GM12864 (cell line): Measurements from ENCODE around the gene FEM1B.

Experiments used
- DNase-seq: peaks from one replicate; pipeline ENCODE4 v3.0.0-alpha.2; 2011; ENCODE audit warnings: low read depth
- H3K4me3 ChIP-seq: 2 replicates; pipeline ENCODE4 v1.5.1; 2011; ENCODE audit warnings: mild to moderate bottlenecking, low read depth, low read length, control low read depth
- CTCF ChIP-seq: IDR thresholded peaks from 2 replicates; pipeline ENCODE4 v1.5.1; 2011; ENCODE audit warnings: low read depth, mild to moderate bottlenecking, moderate library complexity, low read length, control low read depth, inconsistent platforms; ENCODE audit errors: missing control alignments

The FEM1B gene

DNA sequence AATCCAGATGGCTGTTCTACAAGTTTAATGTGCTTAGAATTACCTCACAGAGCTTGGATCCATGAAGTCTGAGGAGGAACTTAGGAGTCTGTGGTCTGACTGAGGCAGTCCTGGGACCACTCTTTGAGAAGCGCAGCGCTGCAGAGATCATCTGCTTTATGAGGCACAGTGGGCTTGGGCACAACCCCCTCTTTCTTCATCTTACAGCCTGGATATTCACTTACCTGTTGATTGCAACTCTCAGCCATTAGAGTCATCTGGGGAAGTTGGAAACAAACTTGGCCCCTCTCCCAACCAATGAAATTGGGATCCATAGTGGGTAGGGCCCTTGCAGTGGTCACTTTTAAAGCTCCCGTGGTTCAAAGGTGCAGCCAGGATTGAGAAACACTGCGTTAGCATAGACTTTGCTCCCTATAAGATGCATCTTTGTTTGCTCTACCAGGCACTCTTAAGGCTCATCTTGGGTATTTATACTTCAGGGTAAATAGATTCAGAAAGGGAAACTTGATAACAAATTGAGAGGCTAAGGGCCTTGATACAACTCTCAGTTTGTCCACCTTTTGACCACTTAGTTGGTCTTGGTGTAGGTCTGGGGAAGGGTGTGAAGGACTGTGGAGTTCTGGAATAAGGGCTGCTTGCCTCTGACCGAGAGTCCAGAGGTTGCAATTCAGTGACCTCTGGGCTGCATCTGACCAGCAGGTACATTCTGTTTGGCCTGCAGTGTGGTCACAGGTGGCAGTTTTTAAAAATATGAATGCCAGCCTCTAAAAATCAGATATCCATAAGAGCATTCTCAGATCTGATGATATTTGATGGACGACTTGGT, 22.8 kb downstream of the FEM1B start:
- H3K4me3 ChIP-seq = no peak overlapping the region

GRCh38 chr15:68301301-68301700, 23.8 kb downstream of the FEM1B start:
- H3K4me3 ChIP-seq = no peak overlapping the region
- DNase-seq = no peak
- no peak for TF ChIP-seq CTCF

More for the DNA sequence above, 22.8 kb downstream of the FEM1B start:
- DNase-seq = no peak
- TF ChIP-seq CTCF = no peak

DNA sequence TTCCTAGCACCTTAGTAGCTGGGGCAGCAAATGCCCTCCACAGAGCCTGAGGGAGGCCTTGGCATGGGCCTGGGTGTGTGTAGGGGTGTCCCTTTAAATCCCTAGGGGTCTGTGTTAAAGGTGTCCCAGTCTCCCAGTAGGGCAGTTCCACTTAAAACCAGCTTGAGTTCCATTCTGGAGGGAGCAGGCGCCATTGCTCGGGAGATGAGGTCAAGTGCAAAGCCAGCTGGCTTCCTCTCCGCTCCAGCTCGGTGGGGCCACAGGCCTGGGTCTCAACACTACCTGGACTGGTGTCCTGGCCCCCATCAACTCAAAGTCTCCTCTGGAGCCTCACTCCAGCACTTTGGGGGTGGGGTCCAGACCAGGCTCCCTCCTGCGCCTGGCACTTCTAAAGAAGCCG, 25.2 kb downstream of the FEM1B start:
- H3K4me3 ChIP-seq = no peak overlapping the region
- DNase-seq = no peak
- no peak for TF ChIP-seq CTCF

DNA sequence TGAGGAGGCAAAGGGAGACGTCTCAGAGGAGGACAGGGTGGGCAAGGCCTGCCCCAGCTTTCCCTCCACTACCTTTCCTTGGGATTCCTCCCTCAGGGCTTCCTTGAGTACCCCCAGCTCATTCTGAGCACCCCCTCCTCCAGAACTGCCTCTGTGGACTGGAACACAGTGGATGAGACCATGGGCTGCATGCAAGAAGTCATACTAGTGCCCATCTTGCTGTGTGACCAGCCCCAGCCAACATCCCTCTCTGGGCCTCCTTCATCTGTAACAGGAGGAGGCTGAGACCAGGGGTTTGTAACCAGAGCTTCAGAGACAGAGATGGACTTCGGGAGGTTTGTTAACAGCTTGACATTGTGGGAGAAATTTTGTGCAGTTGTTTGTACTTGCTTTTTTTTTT, 25.6 kb downstream of the FEM1B start:
- DNase-seq = no peak

GRCh38 chr15:68303560-68304436, 26.3 kb downstream of the FEM1B start:
- DNase-seq = no peak
- no peak overlapping the region for H3K4me3 ChIP-seq
- TF ChIP-seq CTCF = no peak

More for the DNA sequence above, 25.6 kb downstream of the FEM1B start:
- no peak overlapping the region for H3K4me3 ChIP-seq
- TF ChIP-seq CTCF = no peak

DNA sequence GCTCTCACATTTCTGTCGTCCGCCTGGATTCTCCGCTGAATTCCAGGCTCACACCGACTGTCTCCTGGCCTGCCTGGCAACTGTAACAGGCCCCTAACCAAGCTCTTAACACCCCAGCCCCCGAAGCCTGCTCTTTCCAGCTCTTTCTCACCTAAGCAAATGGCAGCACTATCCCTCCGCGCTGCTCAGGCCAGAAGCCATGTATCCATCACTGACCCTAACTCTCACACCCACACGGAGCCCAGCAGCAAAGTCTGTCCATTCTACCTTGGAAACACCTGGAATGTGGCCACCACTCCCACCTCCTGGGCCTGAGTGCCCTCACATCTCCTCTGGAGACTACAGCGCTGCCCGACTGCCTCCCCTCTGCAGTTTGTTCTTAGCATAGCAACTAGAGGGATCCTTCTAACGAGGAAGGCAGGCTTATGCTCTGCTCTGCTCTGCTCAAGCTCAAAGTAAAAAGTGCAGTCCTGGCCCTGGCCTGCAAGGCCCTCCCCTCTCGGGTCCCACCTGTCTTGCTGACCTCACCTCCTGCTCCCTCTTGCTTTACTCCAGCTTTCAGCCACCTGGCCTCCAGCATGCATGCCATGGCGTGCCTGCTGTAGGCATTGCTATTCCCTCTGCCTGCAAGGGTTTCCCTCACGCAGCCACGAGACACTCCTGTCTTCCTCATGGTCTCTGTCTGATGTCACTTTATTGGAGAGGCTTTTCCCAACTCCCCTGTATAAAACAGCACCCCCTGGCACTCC, 27.2 kb downstream of the FEM1B start:
- DNase-seq = no peak
- no peak overlapping the region for H3K4me3 ChIP-seq
- no peak for TF ChIP-seq CTCF
